ENCODE measurements around the gene AGR2. TPM values are rescaled to one million over a fixed set of nuclear protein-coding genes. Genes with fewer than 3 reads are reported as not detected.

AGR2 gene
- total RNA-seq, 1 experiment from 2014 or later = 140 TPM

DNA sequence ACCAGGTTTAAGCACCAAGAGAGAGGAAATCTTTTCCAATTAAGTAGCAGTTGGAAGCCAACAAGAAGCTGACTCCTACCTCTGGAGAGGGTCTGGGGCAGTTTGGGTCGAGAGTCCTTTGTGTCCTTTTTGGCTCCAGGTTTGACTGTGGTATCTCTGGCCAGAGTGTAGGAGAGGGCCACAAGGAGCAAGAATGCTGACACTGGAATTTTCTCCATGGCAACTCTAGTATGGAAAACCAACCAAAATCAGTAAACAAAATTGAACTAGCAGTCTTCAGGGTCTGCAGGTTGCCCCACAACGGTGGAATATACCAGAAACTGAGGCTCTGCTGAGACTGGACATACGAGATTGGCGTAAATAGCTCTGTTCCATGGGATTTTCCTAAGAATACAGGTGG lies 3.2 kb downstream of the AGR2 start:
- Histone ChIP-seq H3K4me2 (ENCODE audit: low read length) (peak overlapping the region; percentile 38), H3K9ac (ENCODE audit: low read length) (no peak overlapping the region), H3K79me2 (ENCODE audit: low read length) (peaks cover 22% of the 10 kb centered on the region), H3K9me3 (ENCODE audit: low read length) (no peaks in the 10 kb centered on the region), H4K20me1 (ENCODE audit: low read length) (peaks cover 3% of the 10 kb centered on the region; the same call in 1 of the 2 replicates), H3K27me3 (ENCODE audit: low read length) (no peaks in the 10 kb centered on the region), H2AFZ (ENCODE audit: low read length) (no peak overlapping the region), H3F3A (ENCODE audit: low read length, unreplicated experiment) (peaks cover 10% of the 10 kb centered on the region), H3K9me2 (replicated peaks; ENCODE audit: low read length) (no peaks in the 10 kb centered on the region), H3K27ac (ENCODE audit: low read length) (peak overlapping the region; percentile 35), H3K4me3 (ENCODE audit: low read length) (no peak overlapping the region; the same call in 1 of the 2 replicates), H3K4me1 (ENCODE audit: insufficient read depth, low read length) (peaks cover 59% of the 10 kb centered on the region), H3K36me3 (ENCODE audit: low read depth, low read length) (peaks cover 30% of the 10 kb centered on the region; the same call in 1 of the 2 replicates)
- POLR2A ChIA-PET (ENCODE audit: unreplicated experiment) = interaction anchor here (0.5 kb wide), 1 partner anchor 117 kb away, joined by 3 read pairs; no protein-coding TSS in a partner anchor
- CTCF ChIA-PET = interaction anchor here (0.5 to 1.6 kb wide), 14 partner anchors 10 to 328 kb away, joined by 3 to 13 read pairs (median 4); no protein-coding TSS in a partner anchor
- DNase-seq = no peak
- BruUV-seq (replicated peaks) = no TSS peak
- intact Hi-C loops (cut with micrococcal nuclease) = loop anchor here (1.0 to 10.0 kb wide), 7 partner anchors 46 to 503 kb away; no protein-coding TSS in a partner anchor
- ATAC-seq = no peak
- TF ChIP-seq EZH2phosphoT487 (IDR thresholded peaks at IDR 0.05; ENCODE audit: borderline replicate concordance, low read length) = no peak
- TF ChIP-seq EZH2 (IDR thresholded peaks at IDR 0.05; ENCODE audit: low read length, unreplicated experiment) = no peak
- TF ChIP-seq, protein P1, sequence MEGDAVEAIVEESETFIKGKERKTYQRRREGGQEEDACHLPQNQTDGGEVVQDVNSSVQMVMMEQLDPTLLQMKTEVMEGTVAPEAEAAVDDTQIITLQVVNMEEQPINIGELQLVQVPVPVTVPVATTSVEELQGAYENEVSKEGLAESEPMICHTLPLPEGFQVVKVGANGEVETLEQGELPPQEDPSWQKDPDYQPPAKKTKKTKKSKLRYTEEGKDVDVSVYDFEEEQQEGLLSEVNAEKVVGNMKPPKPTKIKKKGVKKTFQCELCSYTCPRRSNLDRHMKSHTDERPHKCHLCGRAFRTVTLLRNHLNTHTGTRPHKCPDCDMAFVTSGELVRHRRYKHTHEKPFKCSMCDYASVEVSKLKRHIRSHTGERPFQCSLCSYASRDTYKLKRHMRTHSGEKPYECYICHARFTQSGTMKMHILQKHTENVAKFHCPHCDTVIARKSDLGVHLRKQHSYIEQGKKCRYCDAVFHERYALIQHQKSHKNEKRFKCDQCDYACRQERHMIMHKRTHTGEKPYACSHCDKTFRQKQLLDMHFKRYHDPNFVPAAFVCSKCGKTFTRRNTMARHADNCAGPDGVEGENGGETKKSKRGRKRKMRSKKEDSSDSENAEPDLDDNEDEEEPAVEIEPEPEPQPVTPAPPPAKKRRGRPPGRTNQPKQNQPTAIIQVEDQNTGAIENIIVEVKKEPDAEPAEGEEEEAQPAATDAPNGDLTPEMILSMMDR (conservative IDR thresholded peaks at IDR 0.05; ENCODE audit: low read depth, low read length) = no peak

DNA sequence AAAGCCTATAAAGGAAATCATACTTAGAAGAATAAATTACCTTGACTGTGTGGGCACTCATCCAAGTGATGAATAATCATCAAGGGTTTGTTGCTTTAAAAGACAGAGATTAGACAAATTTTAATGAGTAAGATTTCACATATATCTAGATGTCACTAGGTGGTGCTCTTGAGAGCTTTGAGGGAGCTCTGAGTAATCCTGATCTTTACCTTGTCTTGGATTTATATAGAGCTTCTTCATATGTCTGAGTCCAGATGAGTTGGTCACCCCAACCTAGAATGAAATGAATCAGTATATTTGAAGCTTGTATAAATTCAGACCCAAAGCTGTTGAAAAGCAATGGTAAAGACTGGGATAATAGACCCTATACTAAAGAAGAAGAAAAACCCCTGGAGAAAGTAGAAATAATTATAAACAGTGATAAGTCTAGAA lies 3.7 kb downstream of the AGR2 start:
- no peak overlapping the region for H2AFZ ChIP-seq (ENCODE audit: low read length)
- no peak for TF ChIP-seq EZH2phosphoT487 (IDR thresholded peaks at IDR 0.05; ENCODE audit: borderline replicate concordance, low read length)
- no peak for TF ChIP-seq EZH2 (IDR thresholded peaks at IDR 0.05; ENCODE audit: low read length, unreplicated experiment)
- TF ChIP-seq, protein P1 (conservative IDR thresholded peaks at IDR 0.05; ENCODE audit: low read depth, low read length) = peak; percentile 78
- peaks cover 22% of the 10 kb centered on the region for H3K79me2 ChIP-seq (ENCODE audit: low read length)
- H3K4me3 ChIP-seq (ENCODE audit: low read length) = no peak overlapping the region
- peak; percentile 50 for ATAC-seq
- BruUV-seq (replicated peaks) = no TSS peak
- H3F3A ChIP-seq (ENCODE audit: low read length, unreplicated experiment) = peaks cover 10% of the 10 kb centered on the region
- ChIA-PET POLR2A (ENCODE audit: unreplicated experiment) (interaction anchor here (0.5 to 0.6 kb wide), 3 partner anchors 117 to 497 kb away, joined by 3 to 10 read pairs (median 3); no protein-coding TSS in a partner anchor), CTCF (interaction anchor here (0.5 to 1.6 kb wide), 14 partner anchors 11 to 329 kb away, joined by 3 to 13 read pairs (median 4); no protein-coding TSS in a partner anchor)
- no peaks in the 10 kb centered on the region for H3K9me2 ChIP-seq (replicated peaks; ENCODE audit: low read length)
- intact Hi-C loops (cut with micrococcal nuclease) = loop anchor here (1.0 to 10.0 kb wide), 7 partner anchors 46 to 504 kb away; no protein-coding TSS in a partner anchor
- H3K4me1 ChIP-seq (ENCODE audit: insufficient read depth, low read length) = peaks cover 55% of the 10 kb centered on the region
- DNase-seq = peak; percentile 94
- H3K36me3 ChIP-seq (ENCODE audit: low read depth, low read length) = peaks cover 33% of the 10 kb centered on the region; the same call in 1 of the 2 replicates
- H3K27me3 ChIP-seq (ENCODE audit: low read length) = no peaks in the 10 kb centered on the region
- H4K20me1 ChIP-seq (ENCODE audit: low read length) = peaks cover 3% of the 10 kb centered on the region; the same call in 1 of the 2 replicates
- no peaks in the 10 kb centered on the region for H3K9me3 ChIP-seq (ENCODE audit: low read length)
- H3K9ac ChIP-seq (ENCODE audit: low read length) = no peak overlapping the region
- H3K27ac ChIP-seq (ENCODE audit: low read length) = peak overlapping the region; percentile 35
- H3K4me2 ChIP-seq (ENCODE audit: low read length) = peak overlapping the region; percentile 41

DNA sequence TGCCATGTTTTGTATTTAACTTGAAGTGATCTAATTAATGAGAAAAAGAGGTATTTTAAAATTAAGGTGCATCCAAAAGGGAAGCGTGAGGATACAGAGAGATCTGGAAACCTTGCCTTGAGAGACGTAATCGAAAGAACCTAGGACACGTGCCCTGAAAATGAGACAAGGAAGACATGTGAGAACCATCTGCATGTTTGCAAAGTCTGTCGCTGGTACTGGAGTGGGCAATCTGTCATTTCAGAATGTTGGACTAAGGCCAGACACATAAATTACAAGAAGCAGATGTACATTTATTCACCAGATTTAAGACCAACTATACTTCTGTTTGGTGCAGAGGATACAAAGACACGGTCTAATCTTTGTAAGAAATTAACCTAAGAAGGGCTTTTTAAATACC lies 9.2 kb downstream of the AGR2 start:
- ATAC-seq (no peak), DNase-seq (no peak)
- Histone ChIP-seq H4K20me1 (ENCODE audit: low read length) (no peaks in the 10 kb centered on the region), H3K4me3 (ENCODE audit: low read length) (no peak overlapping the region), H3K9me2 (replicated peaks; ENCODE audit: low read length) (no peaks in the 10 kb centered on the region), H3K9me3 (ENCODE audit: low read length) (no peaks in the 10 kb centered on the region), H3K4me2 (ENCODE audit: low read length) (no peak overlapping the region), H2AFZ (ENCODE audit: low read length) (no peak overlapping the region), H3K27ac (ENCODE audit: low read length) (no peak overlapping the region), H3K79me2 (ENCODE audit: low read length) (no peaks in the 10 kb centered on the region), H3K4me1 (ENCODE audit: insufficient read depth, low read length) (peaks cover 16% of the 10 kb centered on the region), H3F3A (ENCODE audit: low read length, unreplicated experiment) (no peaks in the 10 kb centered on the region), H3K27me3 (ENCODE audit: low read length) (no peaks in the 10 kb centered on the region), H3K36me3 (ENCODE audit: low read depth, low read length) (peaks cover 47% of the 10 kb centered on the region), H3K9ac (ENCODE audit: low read length) (no peak overlapping the region)
- BruUV-seq (replicated peaks) = no TSS peak
- intact Hi-C loops (cut with micrococcal nuclease) = no loop called here
- ChIA-PET POLR2A (ENCODE audit: unreplicated experiment) (no interaction called here), CTCF (no interaction called here)
- TF ChIP-seq, protein P1 (conservative IDR thresholded peaks at IDR 0.05; ENCODE audit: low read depth, low read length) = no peak
- no peak for TF ChIP-seq EZH2phosphoT487 (IDR thresholded peaks at IDR 0.05; ENCODE audit: borderline replicate concordance, low read length)
